HG03521 (cell line): ENCODE data around the gene BEST3.

Experiments
- ATAC-seq: cut with Tn5 transposase; IDR thresholded peaks from one replicate; pipeline ENCODE4 v1.9.1; 2021; ENCODE audit warnings: mild to moderate bottlenecking, moderate library complexity; ENCODE audit not compliant: unreplicated experiment

Gene BEST3

GRCh38 chr12:69698769-69699540 lies at the start of gene BEST3:
TSS of gene BEST3 (minus strand) at chr12:69699303. CDS start at chr12:69697798, 1,505 bp downstream.
- no peak for ATAC-seq

GRCh38 chr12:69744109-69744508 lies 45.0 kb upstream of the BEST3 start:
- ATAC-seq, result no peak

- ATAC-seq, result peak; percentile 23
Measured at GRCh38 chr12:69739287-69740191, 40.4 kb upstream of the BEST3 start.

- ATAC-seq, result peak; percentile 81
Measured at GRCh38 chr12:69738351-69739286, 39.5 kb upstream of the BEST3 start, which contains the start of gene RAB3IP. TSS of gene RAB3IP (plus strand) at chr12:69738860. CDS start at chr12:69755409, 16,549 bp downstream.

- ATAC-seq, result no peak
Measured at GRCh38 chr12:69733638-69734037, 34.5 kb upstream of the BEST3 start.

GRCh38 chr12:69732088-69732487 lies 33.0 kb upstream of the BEST3 start:
- ATAC-seq, result no peak

GRCh38 chr12:69726922-69727321 lies 27.8 kb upstream of the BEST3 start:
- ATAC-seq, result no peak

- no peak for ATAC-seq
Measured at GRCh38 chr12:69720750-69721149, 21.6 kb upstream of the BEST3 start.

- ATAC-seq, result no peak
Measured at GRCh38 chr12:69719336-69720316, 20.5 kb upstream of the BEST3 start.

GRCh38 chr12:69714542-69714941 lies 15.4 kb upstream of the BEST3 start:
- ATAC-seq, result no peak

- ATAC-seq, result no peak
Measured at GRCh38 chr12:69712826-69713225, 13.7 kb upstream of the BEST3 start.

- no peak for ATAC-seq
Measured at GRCh38 chr12:69708649-69709048, 9.5 kb upstream of the BEST3 start.

- no peak for ATAC-seq
Measured at GRCh38 chr12:69704357-69704756, 5.3 kb upstream of the BEST3 start.

GRCh38 chr12:69703146-69703642 lies 4.1 kb upstream of the BEST3 start:
- no peak for ATAC-seq

- ATAC-seq, result no peak
Measured at GRCh38 chr12:69701826-69702225, 2.7 kb upstream of the BEST3 start.

GRCh38 chr12:69698054-69698453 lies 1.0 kb downstream of the BEST3 start:
- ATAC-seq, result no peak

GRCh38 chr12:69694123-69694522 lies 5.0 kb downstream of the BEST3 start:
- ATAC-seq, result no peak

GRCh38 chr12:69689638-69690037 lies 9.5 kb downstream of the BEST3 start:
- ATAC-seq, result no peak
